Upper lobe of left lung (tissue), 6 donors: ENCODE measurements around the gene AURKA. TPM values are rescaled to one million over a fixed set of nuclear protein-coding genes. Genes with fewer than 3 reads are reported as not detected.
A peak's percentile ranks its signal among the peaks of the same experiment; 100 is the strongest.

Experiments used
- ATAC-seq, 2 donors: fragments of 200-7000 bp; cut with Tn5 transposase; one replicate each; pipeline ENCODE4 v1.9.1; 2022; ENCODE audit warnings: mild to moderate bottlenecking in 2 of 2, moderate library complexity in 2 of 2; ENCODE audit not compliant: low FRiP score in 2 of 2
- DNase-seq, 2 donors: peaks; one replicate each; pipeline ENCODE4 v3.0.0-alpha.2; 2019 to 2020
- H3K27ac ChIP-seq, 4 donors: fragments of 200-600 bp; sonication (generic); one replicate each; pipeline ENCODE4 v1.5.1; 2016 to 2019
- H3K27me3 ChIP-seq, 4 donors: fragments of 200-600 bp; sonication (generic); one replicate each; pipeline ENCODE4 v1.5.1; 2017 to 2019
- H3K36me3 ChIP-seq, 4 donors: fragments of 200-600 bp; sonication (generic); one replicate each; pipeline ENCODE4 v1.5.1; 2016 to 2019
- H3K4me1 ChIP-seq, 4 donors: fragments of 200-600 bp; sonication (generic); one replicate each; pipeline ENCODE4 v1.5.1; 2018 to 2019
- H3K4me3 ChIP-seq, 4 donors: fragments of 200-600 bp; sonication (generic); one replicate each; pipeline ENCODE4 v1.5.1; 2017 to 2019; ENCODE audit warnings: mild to moderate bottlenecking in 2 of 4, moderate library complexity in 1 of 4
- H3K9me3 ChIP-seq, 4 donors: fragments of 200-600 bp; sonication (generic); one replicate each; pipeline ENCODE4 v1.5.1; 2018 to 2019
- EP300 ChIP-seq, 4 donors: sonication (generic); formaldehyde crosslinking; IDR thresholded peaks; one replicate each; pipeline ENCODE4 v1.5.1; 2017; ENCODE audit warnings: antibody characterized with exemption in 4 of 4, control low read depth in 2 of 4
- POLR2A ChIP-seq, 4 donors: fragments of 450-650 bp; IDR thresholded peaks; one replicate each; pipeline ENCODE4 v1.5.1; 2016 to 2017; ENCODE audit warnings: antibody characterized with exemption in 4 of 4, mild to moderate bottlenecking in 2 of 4
- POLR2AphosphoS5 ChIP-seq, 2 donors: sonication (generic); formaldehyde crosslinking; IDR thresholded peaks; one replicate each; pipeline ENCODE4 v1.5.1; 2017; ENCODE audit warnings: antibody characterized with exemption in 2 of 2
- WGBS, 2 donors: methylation state at CpG; one replicate each; pipeline ENCODE4 v1.1.5; 2017 to 2018; 5-methylcytosine and 5-hydroxymethylcytosine counted together
- total RNA-seq, 6 donors: library from RNA; depleted of rRNA in 4 of 6; stranded (reverse); fragments of >200 nt in 4 of 6; gene quantifications; one replicate each; pipeline versions ENCODE4 v1.1.0 to v1.2.1, GENCODE V29; 2016 to 2021
- TF ChIP-seq, protein P1 (sequence below), 6 experiments: fragments of 450-650 bp in 4 of 6; fragments of 200-600 bp in 2 of 6; sonication (generic) in 2 of 6; IDR thresholded peaks; one replicate each; pipeline ENCODE4 v1.5.1; 2016 to 2019; ENCODE audit warnings: antibody characterized with exemption in 6 of 6
- donor health status: DM: no; HTN: no; CAD: no; lungs with moderate emphysema.
- donor health status: DM: no; HTN: yes; CAD: no; lungs with severe emphysema.

The AURKA gene
- total RNA-seq, 6 donors from 2014 or later: 0.44 to 3.9 (median 3.3) TPM; not detected in 1

DNA sequence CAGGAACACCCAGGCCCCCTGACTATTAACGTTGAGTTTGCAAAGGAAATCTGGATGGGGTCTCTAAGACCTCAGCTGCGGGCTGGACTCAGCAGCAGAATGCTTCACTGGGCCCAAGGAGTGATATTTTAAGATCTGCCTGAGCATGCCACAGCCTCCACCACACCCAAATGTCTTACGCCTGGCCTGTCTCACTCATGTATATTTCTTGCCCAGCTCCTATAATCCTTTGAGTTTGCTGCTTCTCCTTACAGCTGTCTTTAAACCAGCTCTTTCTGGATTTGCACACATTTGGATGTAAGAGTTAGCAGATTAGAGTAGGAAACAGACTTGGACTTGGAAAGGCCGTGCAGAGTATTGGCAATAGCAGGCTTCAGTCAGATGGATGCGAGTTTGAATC, 36.4 kb upstream of the AURKA start:
- H3K27me3 ChIP-seq: no peaks in the 10 kb centered on the region
- peaks cover 20 to 40% (median 31%) of the 10 kb centered on the region in 4 donors for H3K4me1 ChIP-seq
- WGBS, 2 donors: 82 to 85% methylated on average over 4 to 5 of the region's 5 CpGs
- TF ChIP-seq, protein P1, sequence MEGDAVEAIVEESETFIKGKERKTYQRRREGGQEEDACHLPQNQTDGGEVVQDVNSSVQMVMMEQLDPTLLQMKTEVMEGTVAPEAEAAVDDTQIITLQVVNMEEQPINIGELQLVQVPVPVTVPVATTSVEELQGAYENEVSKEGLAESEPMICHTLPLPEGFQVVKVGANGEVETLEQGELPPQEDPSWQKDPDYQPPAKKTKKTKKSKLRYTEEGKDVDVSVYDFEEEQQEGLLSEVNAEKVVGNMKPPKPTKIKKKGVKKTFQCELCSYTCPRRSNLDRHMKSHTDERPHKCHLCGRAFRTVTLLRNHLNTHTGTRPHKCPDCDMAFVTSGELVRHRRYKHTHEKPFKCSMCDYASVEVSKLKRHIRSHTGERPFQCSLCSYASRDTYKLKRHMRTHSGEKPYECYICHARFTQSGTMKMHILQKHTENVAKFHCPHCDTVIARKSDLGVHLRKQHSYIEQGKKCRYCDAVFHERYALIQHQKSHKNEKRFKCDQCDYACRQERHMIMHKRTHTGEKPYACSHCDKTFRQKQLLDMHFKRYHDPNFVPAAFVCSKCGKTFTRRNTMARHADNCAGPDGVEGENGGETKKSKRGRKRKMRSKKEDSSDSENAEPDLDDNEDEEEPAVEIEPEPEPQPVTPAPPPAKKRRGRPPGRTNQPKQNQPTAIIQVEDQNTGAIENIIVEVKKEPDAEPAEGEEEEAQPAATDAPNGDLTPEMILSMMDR (IDR thresholded peaks at IDR 0.05): no peak
- no peak for TF ChIP-seq EP300 (IDR thresholded peaks at IDR 0.05)
- TF ChIP-seq POLR2A (IDR thresholded peaks at IDR 0.05): no peak
- TF ChIP-seq POLR2AphosphoS5 (IDR thresholded peaks at IDR 0.05): no peak
- DNase-seq (no peak), ATAC-seq (no peak)
- no peaks in the 10 kb centered on the region for H3K36me3 ChIP-seq
- H3K9me3 ChIP-seq: no peaks in the 10 kb centered on the region
- H3K4me3 ChIP-seq: no peak overlapping the region
- peak overlapping the region; percentile 17 to 67 (median 48) for H3K27ac ChIP-seq

GRCh38 chr20:56427797-56428196, 35.8 kb upstream of the AURKA start:
- TF ChIP-seq EP300 (IDR thresholded peaks at IDR 0.05) (no peak), POLR2AphosphoS5 (IDR thresholded peaks at IDR 0.05) (no peak), POLR2A (IDR thresholded peaks at IDR 0.05) (no peak)
- TF ChIP-seq, protein P1 (IDR thresholded peaks at IDR 0.05): no peak
- H3K9me3 ChIP-seq: no peaks in the 10 kb centered on the region
- DNase-seq (peak in 1 of 2 donors; percentile 16), ATAC-seq (no peak)
- peaks cover 25 to 46% (median 33%) of the 10 kb centered on the region in 4 donors for H3K4me1 ChIP-seq
- H3K4me3 ChIP-seq: no peak overlapping the region
- H3K36me3 ChIP-seq: no peaks in the 10 kb centered on the region
- no peaks in the 10 kb centered on the region for H3K27me3 ChIP-seq
- peak overlapping the region; percentile 17 to 54 (median 30) for H3K27ac ChIP-seq
- 54 to 68% methylated on average over 4 of the region's 4 CpGs for WGBS, 2 donors

DNA sequence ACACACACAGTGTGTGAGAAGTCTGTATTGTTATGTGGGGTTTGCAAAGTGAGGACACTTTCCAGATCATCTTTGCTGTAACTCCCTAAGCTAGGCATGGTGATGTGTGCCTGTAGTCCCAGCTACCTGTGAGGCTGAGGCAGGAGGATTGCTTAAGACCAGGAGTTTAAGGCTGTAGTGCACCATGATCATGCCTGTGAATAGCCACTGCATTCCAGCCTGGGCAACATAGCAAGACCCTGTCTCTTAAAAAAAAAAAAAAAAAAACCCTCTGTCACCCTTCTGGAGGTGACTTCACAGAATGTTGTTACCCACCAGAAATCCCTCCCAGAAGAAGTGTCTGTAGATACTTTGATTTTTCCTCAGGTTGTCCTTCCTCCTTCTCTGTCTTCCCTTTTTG, 34.9 kb upstream of the AURKA start:
- H3K27me3 ChIP-seq: no peaks in the 10 kb centered on the region
- H3K4me1 ChIP-seq: peaks cover 33 to 52% (median 38%) of the 10 kb centered on the region in 4 donors
- H3K9me3 ChIP-seq: no peaks in the 10 kb centered on the region
- ATAC-seq (no peak), DNase-seq (no peak)
- no peaks in the 10 kb centered on the region for H3K36me3 ChIP-seq
- TF ChIP-seq POLR2AphosphoS5 (IDR thresholded peaks at IDR 0.05): no peak
- no peak for TF ChIP-seq EP300 (IDR thresholded peaks at IDR 0.05)
- TF ChIP-seq POLR2A (IDR thresholded peaks at IDR 0.05): no peak
- TF ChIP-seq, protein P1 (IDR thresholded peaks at IDR 0.05): no peak
- H3K4me3 ChIP-seq: no peak overlapping the region
- peak overlapping the region in 2 of 4 donors; percentile 15 to 54 for H3K27ac ChIP-seq

- no peaks in the 10 kb centered on the region for H3K36me3 ChIP-seq
- peak overlapping the region in 3 of 4 donors; percentile 4 to 54 (median 21) for H3K27ac ChIP-seq
- 86 to 90% methylated on average over 9 of the region's 9 CpGs for WGBS, 2 donors
- TF ChIP-seq POLR2A (IDR thresholded peaks at IDR 0.05): no peak
- no peak for TF ChIP-seq EP300 (IDR thresholded peaks at IDR 0.05)
- TF ChIP-seq, protein P1 (IDR thresholded peaks at IDR 0.05): no peak
- TF ChIP-seq POLR2AphosphoS5 (IDR thresholded peaks at IDR 0.05): no peak
- peaks cover 36 to 56% (median 45%) of the 10 kb centered on the region in 4 donors for H3K4me1 ChIP-seq
- no peaks in the 10 kb centered on the region for H3K9me3 ChIP-seq
- ATAC-seq (no peak), DNase-seq (peak in 1 of 2 donors; percentile 1)
- no peak overlapping the region for H3K4me3 ChIP-seq
- H3K27me3 ChIP-seq: no peaks in the 10 kb centered on the region
Observed at GRCh38 chr20:56426026-56426425, 34.0 kb upstream of the AURKA start.

- WGBS, 2 donors: 100% methylated on average over 1 of the region's 1 CpG; no CpG with 5 or more reads in 1 of the 2 donors
- H3K27me3 ChIP-seq: no peaks in the 10 kb centered on the region
- H3K9me3 ChIP-seq: no peaks in the 10 kb centered on the region
- TF ChIP-seq POLR2A (IDR thresholded peaks at IDR 0.05): no peak
- no peak for TF ChIP-seq EP300 (IDR thresholded peaks at IDR 0.05)
- no peak for TF ChIP-seq POLR2AphosphoS5 (IDR thresholded peaks at IDR 0.05)
- TF ChIP-seq, protein P1 (IDR thresholded peaks at IDR 0.05): no peak
- ATAC-seq: no peak
- H3K4me1 ChIP-seq: peaks cover 33 to 56% (median 40%) of the 10 kb centered on the region in 4 donors
- no peak overlapping the region for H3K4me3 ChIP-seq
- DNase-seq: peak in 1 of 2 donors; percentile 9
- peak overlapping the region in 1 of 4 donors; percentile 9 for H3K27ac ChIP-seq
- H3K36me3 ChIP-seq: no peaks in the 10 kb centered on the region
Observed at GRCh38 chr20:56424931-56425330, 32.9 kb upstream of the AURKA start.
